Suprapubic skin (tissue), 4 donors: ENCODE results near the gene PSMF1.

Experiments used
- CTCF ChIP-seq, 2 donors: fragments of 200-600 bp in 1 of 2; fragments of 450-650 bp in 1 of 2; sonication (generic) in 1 of 2; IDR thresholded peaks; one replicate each; pipeline ENCODE4 v1.5.1; 2016 to 2019; ENCODE audit warnings: antibody characterized with exemption in 2 of 2, mild to moderate bottlenecking in 1 of 2, moderate library complexity in 1 of 2
- POLR2A ChIP-seq, 2 donors: fragments of 450-650 bp; IDR thresholded peaks; one replicate each; pipeline ENCODE4 v1.6.1; 2017; ENCODE audit warnings: antibody characterized with exemption in 2 of 2, mild to moderate bottlenecking in 2 of 2, moderate library complexity in 2 of 2
- POLR2AphosphoS5 ChIP-seq, 3 donors: sonication (generic); formaldehyde crosslinking; IDR thresholded peaks; one replicate each; pipeline ENCODE4 v1.6.1; 2017; ENCODE audit warnings: antibody characterized with exemption in 3 of 3

- TF ChIP-seq CTCF (IDR thresholded peaks at IDR 0.05) (no peak), POLR2A (IDR thresholded peaks at IDR 0.05) (no peak), POLR2AphosphoS5 (IDR thresholded peaks at IDR 0.05) (no peak)
Measured at GRCh38 chr20:1121429-1121828, 3.0 kb downstream of the PSMF1 start.
